ENCODE measurements around the gene SLC9A4.
"Not testable (repeated sequence)": the region's sequence is repeated elsewhere in the genome, so short reads cannot be mapped to it uniquely, and the experiment has no call there.

Gene SLC9A4

GRCh38 chr2:102549027-102549426 lies 76.0 kb downstream of the SLC9A4 start:
- DNase-seq (ENCODE audit: low spot score): no peak

GRCh38 chr2:102550151-102550550 lies 77.1 kb downstream of the SLC9A4 start:
- no peak for DNase-seq (ENCODE audit: low spot score)

- DNase-seq (ENCODE audit: low spot score): no peak
These were observed 78.5 kb downstream of the SLC9A4 start for GRCh38 chr2:102551329-102552096.

- DNase-seq (ENCODE audit: low spot score): no peak
These were observed 80.6 kb downstream of the SLC9A4 start for GRCh38 chr2:102553601-102554000.

- DNase-seq (ENCODE audit: low spot score): no peak
These were observed 85.4 kb downstream of the SLC9A4 start for GRCh38 chr2:102558463-102558862.

- DNase-seq (ENCODE audit: low spot score): not testable (repeated sequence)
These were observed 89.5 kb downstream of the SLC9A4 start for GRCh38 chr2:102562542-102562941.

GRCh38 chr2:102575888-102576287 lies 102.9 kb downstream of the SLC9A4 start:
- DNase-seq (ENCODE audit: low spot score): no peak

GRCh38 chr2:102578376-102578775 lies 105.3 kb downstream of the SLC9A4 start:
- no peak for DNase-seq (ENCODE audit: low spot score)

- no peak for DNase-seq (ENCODE audit: low spot score)
These were observed 108.9 kb downstream of the SLC9A4 start for GRCh38 chr2:102581911-102582310.

- DNase-seq (ENCODE audit: low spot score): no peak
These were observed 109.8 kb downstream of the SLC9A4 start for GRCh38 chr2:102582845-102583244.

All from CD4-positive, alpha-beta T cell treated with Interleukin-15 for 4 hours (primary cell).